Endothelial cell of umbilical vein (primary cell): ENCODE results near the gene ADAM22. TPM values are rescaled to one million over a fixed set of nuclear protein-coding genes. Genes with fewer than 3 reads are reported as not detected.

Experiments
- BruUV-seq: library from RNA; stranded (reverse); fragments of 400-500 nt; replicated peaks from 2 replicates; lab custom pipeline; 2021; lab: Mats Ljungman, UMichigan
- CTCF ChIA-PET: fragments of 300-600, 350-600 bp; sonication (Branson Sonifier 250); formaldehyde crosslinking; loops from one replicate; lab custom pipeline; 2021; ENCODE audit warnings: antibody characterized with exemption, inconsistent platforms; lab: Charles Lee
- POLR2A ChIA-PET: fragments of 300-600, 350-600 bp; sonication (Branson Sonifier 250); formaldehyde crosslinking; loops from one replicate; lab custom pipeline; 2021; ENCODE audit warnings: antibody characterized with exemption, inconsistent platforms; lab: Charles Lee
- DNase-seq: peaks from one replicate; pipeline ENCODE4 v3.0.0-alpha.2; 2011; ENCODE audit warnings: low read depth, low spot score
- FAIRE-seq: peaks from 2 replicates; lab custom pipeline; 2011; peaks lifted over from hg19 to GRCh38; lab: Jason Lieb, UNC
- H2AFZ ChIP-seq: 2 replicates; pipeline ENCODE4 v1.6.0; 2012; ENCODE audit warnings: low read depth, low read length, control low read depth, inconsistent platforms
- H3K27ac ChIP-seq: 2 replicates; pipeline ENCODE4 v1.5.1; 2011; ENCODE audit warnings: low read depth, mild to moderate bottlenecking, control low read depth, low read length, moderate library complexity; ENCODE audit not compliant: insufficient read depth
- H3K27me3 ChIP-seq, 2 experiments: 2 replicates each; pipeline versions ENCODE4 v1.6.0 to v1.6.1; 2011; ENCODE audit warnings: low read length in 2 of 2, mixed read lengths in 1 of 2; ENCODE audit not compliant: control insufficient read depth in 2 of 2, insufficient read depth in 2 of 2
- H3K36me3 ChIP-seq, 2 experiments: 2 replicates in 1 of 2; 3 replicates in 1 of 2; pipeline ENCODE4 v1.5.1; 2011; ENCODE audit warnings: low read length in 2 of 2, mild to moderate bottlenecking in 1 of 2, moderate library complexity in 1 of 2; ENCODE audit not compliant: control insufficient read depth in 2 of 2, insufficient read depth in 2 of 2; ENCODE audit errors: extremely low read depth in 1 of 2
- H3K4me1 ChIP-seq: 3 replicates; pipeline ENCODE4 v1.5.1; 2011; ENCODE audit warnings: mild to moderate bottlenecking, low read length; ENCODE audit not compliant: control insufficient read depth, insufficient read depth; ENCODE audit errors: extremely low read depth
- H3K4me2 ChIP-seq: 2 replicates; pipeline ENCODE4 v1.6.1; 2011; ENCODE audit warnings: low read length, control low read depth, mixed read lengths; ENCODE audit not compliant: insufficient read depth
- H3K4me3 ChIP-seq, 3 experiments: fragments of 200-600 bp in 1 of 3; sonication (generic), shearing (Covaris generic) in 1 of 3; replicated peaks in 1 of 3; 2 replicates each; pipeline ENCODE4 v1.5.1; 2011 to 2016; ENCODE audit warnings: control low read depth in 3 of 3, low read length in 3 of 3, mild to moderate bottlenecking in 2 of 3, inconsistent platforms in 1 of 3, low read depth in 1 of 3, moderate library complexity in 1 of 3; ENCODE audit not compliant: insufficient read depth in 1 of 3
- H3K79me2 ChIP-seq: 2 replicates; pipeline ENCODE4 v1.6.0; 2012; ENCODE audit warnings: low read length, inconsistent platforms; ENCODE audit not compliant: control insufficient read depth, insufficient read depth
- H3K9ac ChIP-seq: replicated peaks from 2 replicates; pipeline ENCODE3; 2011; ENCODE audit warnings: low read length, control low read depth; ENCODE audit not compliant: insufficient read depth; ENCODE audit errors: extremely low read depth
- H3K9me1 ChIP-seq: replicated peaks from 3 replicates; pipeline ENCODE4 v1.6.0; 2011; ENCODE audit warnings: mild to moderate bottlenecking, low read length; ENCODE audit not compliant: control insufficient read depth, insufficient read depth; ENCODE audit errors: extremely low read depth
- H3K9me3 ChIP-seq: replicated peaks from 2 replicates; pipeline ENCODE4 v1.5.1; 2012; ENCODE audit warnings: low read length, inconsistent platforms; ENCODE audit not compliant: control insufficient read depth, insufficient read depth
- H4K20me1 ChIP-seq: replicated peaks from 2 replicates; pipeline ENCODE3; 2011; ENCODE audit warnings: mild to moderate bottlenecking, low read length; ENCODE audit not compliant: control insufficient read depth, insufficient read depth; ENCODE audit errors: extremely low read depth
- EZH2 ChIP-seq: IDR thresholded peaks from 2 replicates; pipeline ENCODE4 v1.6.1; 2012; ENCODE audit warnings: borderline replicate concordance, low read depth, mild to moderate bottlenecking, moderate library complexity, low read length, inconsistent platforms; ENCODE audit not compliant: severe bottlenecking
- FOS ChIP-seq: IDR thresholded peaks from 2 replicates; pipeline ENCODE4 v1.6.1; 2011; ENCODE audit warnings: mild to moderate bottlenecking, low read length, moderate library complexity, borderline replicate concordance; ENCODE audit not compliant: insufficient read depth
- GATA2 ChIP-seq: IDR thresholded peaks from 2 replicates; pipeline ENCODE4 v1.7.0; 2011; ENCODE audit warnings: low read depth, mild to moderate bottlenecking, moderate library complexity, mixed read lengths, low read length; ENCODE audit not compliant: insufficient read length, insufficient read depth
- JUN ChIP-seq: IDR thresholded peaks from 2 replicates; pipeline ENCODE4 v1.6.1; 2011; ENCODE audit warnings: borderline replicate concordance, low read depth; ENCODE audit not compliant: insufficient read length, insufficient read depth
- MYC ChIP-seq: IDR thresholded peaks from one replicate; pipeline ENCODE4 v1.6.1; 2011; ENCODE audit warnings: mild to moderate bottlenecking, low read depth, low read length
- POLR2A ChIP-seq: IDR thresholded peaks from 2 replicates; pipeline ENCODE4 v1.6.1; 2012; ENCODE audit warnings: low read depth, mild to moderate bottlenecking, control low read depth, low read length
- POLR2AphosphoS5 ChIP-seq: IDR thresholded peaks from 2 replicates; pipeline ENCODE4 v1.6.1; 2012; ENCODE audit warnings: low read depth, mild to moderate bottlenecking, control low read depth, low read length, moderate library complexity; ENCODE audit not compliant: insufficient read depth
- dilution Hi-C: fragments of 300-500 bp; cut with MboI; formaldehyde crosslinking; loops from one replicate; pipeline ENCODE4 v1.15.0; 2019; ENCODE audit warnings: low sequenced_read_pairs; ENCODE audit not compliant: extremely low pct_ligation_motif_present
- intact Hi-C: fragments of 100-400 bp; cut with micrococcal nuclease; formaldehyde crosslinking; loops from one replicate; pipeline ENCODE4 v1.10.0; 2022
- polyA plus RNA-seq, 4 experiments: library from polyadenylated mRNA; depleted of rRNA in 3 of 4; stranded (reverse) in 3 of 4; unstranded in 1 of 4; fragments of >200 nt; gene quantifications; 2 replicates each; pipeline versions ENCODE4 v1.2.1 to v1.2.3, GENCODE V29; 2011 to 2012; ENCODE audit warnings: missing spikeins in 1 of 4
- total RNA-seq: library from RNA; stranded (reverse); gene quantifications from 2 replicates; pipeline ENCODE4 v1.2.3, GENCODE V29; 2021
- TF ChIP-seq, protein P1 (sequence below): IDR thresholded peaks from 2 replicates; pipeline ENCODE4 v1.6.1; 2011; ENCODE audit not compliant: insufficient read depth, insufficient read length
- TF ChIP-seq, protein P2 (sequence below), 2 donors: IDR thresholded peaks; 1 replicate in 1 of 2; 2 replicates in 1 of 2; pipeline ENCODE4 v1.5.1; 2011; ENCODE audit warnings: low read length in 2 of 2, mild to moderate bottlenecking in 2 of 2, moderate library complexity in 2 of 2, control low read depth in 1 of 2, inconsistent platforms in 1 of 2, low read depth in 1 of 2; ENCODE audit not compliant: insufficient read depth in 1 of 2; ENCODE audit errors: extremely low read depth in 1 of 2

The ADAM22 gene
- total and polyA plus RNA-seq, 2 donors (not counting 3 experiments of a cell fraction or from before 2014, with no cell fraction given), result 0.33 to 0.53 TPM

DNA sequence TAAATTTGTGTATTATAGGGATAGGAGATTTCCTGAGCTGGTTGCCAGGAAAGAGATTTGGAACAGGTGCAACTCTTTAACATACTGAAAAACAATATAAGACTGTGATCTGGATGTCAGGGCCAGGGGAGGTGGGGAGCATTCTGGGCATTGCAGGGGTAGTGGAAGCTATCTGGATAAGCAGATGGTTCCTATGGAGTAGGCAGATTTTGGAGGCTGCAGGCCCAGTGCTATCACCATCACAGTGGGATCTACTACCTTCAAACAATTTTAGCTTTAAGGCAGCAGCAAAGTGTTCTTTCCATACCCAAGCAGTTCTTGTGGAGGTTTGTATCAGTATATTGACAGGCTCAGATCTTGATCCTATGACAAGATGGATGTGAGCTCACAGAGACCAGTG lies 71.1 kb downstream of the ADAM22 start:
- no peaks in the 10 kb centered on the region for H3K9me1 ChIP-seq
- H3K36me3 ChIP-seq, result no peaks in the 10 kb centered on the region
- H2AFZ ChIP-seq, result no peak overlapping the region
- TF ChIP-seq POLR2AphosphoS5 (no peak), GATA2 (no peak), POLR2A (no peak), EZH2 (no peak), JUN (no peak), MYC (no peak), FOS (no peak)
- TF ChIP-seq, protein P1, sequence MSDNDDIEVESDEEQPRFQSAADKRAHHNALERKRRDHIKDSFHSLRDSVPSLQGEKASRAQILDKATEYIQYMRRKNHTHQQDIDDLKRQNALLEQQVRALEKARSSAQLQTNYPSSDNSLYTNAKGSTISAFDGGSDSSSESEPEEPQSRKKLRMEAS, result no peak
- TF ChIP-seq, protein P2, sequence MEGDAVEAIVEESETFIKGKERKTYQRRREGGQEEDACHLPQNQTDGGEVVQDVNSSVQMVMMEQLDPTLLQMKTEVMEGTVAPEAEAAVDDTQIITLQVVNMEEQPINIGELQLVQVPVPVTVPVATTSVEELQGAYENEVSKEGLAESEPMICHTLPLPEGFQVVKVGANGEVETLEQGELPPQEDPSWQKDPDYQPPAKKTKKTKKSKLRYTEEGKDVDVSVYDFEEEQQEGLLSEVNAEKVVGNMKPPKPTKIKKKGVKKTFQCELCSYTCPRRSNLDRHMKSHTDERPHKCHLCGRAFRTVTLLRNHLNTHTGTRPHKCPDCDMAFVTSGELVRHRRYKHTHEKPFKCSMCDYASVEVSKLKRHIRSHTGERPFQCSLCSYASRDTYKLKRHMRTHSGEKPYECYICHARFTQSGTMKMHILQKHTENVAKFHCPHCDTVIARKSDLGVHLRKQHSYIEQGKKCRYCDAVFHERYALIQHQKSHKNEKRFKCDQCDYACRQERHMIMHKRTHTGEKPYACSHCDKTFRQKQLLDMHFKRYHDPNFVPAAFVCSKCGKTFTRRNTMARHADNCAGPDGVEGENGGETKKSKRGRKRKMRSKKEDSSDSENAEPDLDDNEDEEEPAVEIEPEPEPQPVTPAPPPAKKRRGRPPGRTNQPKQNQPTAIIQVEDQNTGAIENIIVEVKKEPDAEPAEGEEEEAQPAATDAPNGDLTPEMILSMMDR (IDR thresholded peaks at IDR 0.05; ENCODE audit: extremely low read depth in 1 of 2, insufficient read depth in 1 of 2, low read depth in 1 of 2, low read length in 2 of 2), result no peak
- H3K79me2 ChIP-seq, result no peaks in the 10 kb centered on the region
- CTCF ChIA-PET, result interaction anchor here (0.8 to 1.5 kb wide), 2 partner anchors 8 to 11 kb away, joined by 3 read pairs; no protein-coding TSS in a partner anchor
- H4K20me1 ChIP-seq, result no peaks in the 10 kb centered on the region
- H3K4me1 ChIP-seq, result no peaks in the 10 kb centered on the region
- no peaks in the 10 kb centered on the region for H3K27me3 ChIP-seq
- H3K27ac ChIP-seq, result no peak overlapping the region
- FAIRE-seq (no peak), DNase-seq (no peak)
- H3K9me3 ChIP-seq, result no peaks in the 10 kb centered on the region
- H3K9ac ChIP-seq, result no peak overlapping the region
- BruUV-seq, result no TSS peak
- no peak overlapping the region for H3K4me3 ChIP-seq
- POLR2A ChIA-PET, result no interaction called here
- H3K4me2 ChIP-seq, result no peak overlapping the region
- intact Hi-C loops (no loop called here), dilution Hi-C loops (no loop called here)
